Stimulated activated CD4-positive, alpha-beta T cell treated with anti-CD3 and anti-CD28 coated beads, Interleukin-4, amount 100 ng/mL, for 48 hours (primary cell): Measurements from ENCODE around the gene DCLK2.

ENCODE experiments used
- DNase-seq, 2 donors: peaks; one replicate each; pipeline ENCODE4 v3.0.0-alpha.2; 2020; ENCODE audit warnings: low read depth in 2 of 2

DCLK2 gene

DNA sequence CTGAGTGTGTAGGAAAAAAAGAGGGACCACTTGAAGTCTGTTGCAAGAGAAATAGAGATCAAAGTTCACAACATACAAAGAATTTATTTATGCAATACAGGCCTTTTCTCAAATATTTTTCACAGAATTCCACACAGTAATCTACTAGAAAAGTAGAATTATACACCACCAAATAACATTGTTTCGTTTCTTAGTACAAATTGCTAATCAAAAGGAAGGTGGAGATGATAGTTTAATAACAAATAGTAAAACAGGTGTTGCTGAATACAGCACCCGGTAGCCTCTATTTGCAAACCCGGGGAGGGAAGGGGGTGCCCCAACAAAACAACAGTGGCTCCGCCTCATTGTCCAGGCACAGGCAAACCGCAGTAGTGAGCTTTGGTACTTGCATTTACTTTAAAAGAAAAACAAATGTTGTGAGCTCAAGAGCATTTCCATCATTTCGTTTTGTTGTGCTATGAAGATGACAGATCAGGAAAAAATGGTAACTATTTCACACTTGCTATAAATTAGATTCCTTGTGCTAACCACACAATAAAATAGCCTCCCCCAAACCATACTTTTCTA lies 186.4 kb downstream of the DCLK2 start:
- DNase-seq: no peak

DNA sequence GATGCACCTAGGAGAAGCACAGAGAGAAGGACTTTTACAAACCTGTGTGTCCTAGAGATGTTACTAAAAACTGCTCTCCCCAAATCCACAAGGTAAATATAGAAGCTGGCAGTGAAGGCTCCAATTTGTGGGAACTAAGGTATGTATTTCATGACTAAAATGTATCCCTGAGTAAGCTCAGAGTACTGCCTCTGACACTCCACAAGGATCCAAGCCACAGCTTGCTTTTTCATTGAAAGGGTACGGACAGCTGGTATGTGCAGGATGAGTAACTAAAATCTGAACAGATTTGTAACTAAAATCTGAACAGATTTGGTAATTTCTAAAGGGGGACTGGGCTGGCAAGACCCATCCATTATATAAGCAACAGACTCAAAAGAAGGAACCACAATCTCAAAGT lies 187.6 kb downstream of the DCLK2 start:
- no peak for DNase-seq

DNA sequence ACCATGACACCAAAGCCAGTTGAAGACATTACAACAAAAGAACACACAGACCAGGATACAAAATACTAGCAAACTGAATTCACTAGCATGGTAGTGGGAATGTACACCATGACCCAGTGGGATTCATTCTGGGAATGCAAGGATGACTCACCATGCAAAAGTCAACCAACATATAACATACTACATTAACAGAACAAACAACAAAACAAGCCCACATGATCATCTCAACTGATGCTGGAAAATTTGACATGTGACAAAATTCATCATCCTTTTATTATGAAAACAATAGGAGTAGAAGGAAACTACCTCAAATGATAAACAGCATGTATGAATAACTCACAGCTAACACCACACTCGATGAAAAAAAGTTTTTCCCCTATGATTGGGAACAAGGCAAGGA lies 190.2 kb downstream of the DCLK2 start:
- no peak for DNase-seq

DNA sequence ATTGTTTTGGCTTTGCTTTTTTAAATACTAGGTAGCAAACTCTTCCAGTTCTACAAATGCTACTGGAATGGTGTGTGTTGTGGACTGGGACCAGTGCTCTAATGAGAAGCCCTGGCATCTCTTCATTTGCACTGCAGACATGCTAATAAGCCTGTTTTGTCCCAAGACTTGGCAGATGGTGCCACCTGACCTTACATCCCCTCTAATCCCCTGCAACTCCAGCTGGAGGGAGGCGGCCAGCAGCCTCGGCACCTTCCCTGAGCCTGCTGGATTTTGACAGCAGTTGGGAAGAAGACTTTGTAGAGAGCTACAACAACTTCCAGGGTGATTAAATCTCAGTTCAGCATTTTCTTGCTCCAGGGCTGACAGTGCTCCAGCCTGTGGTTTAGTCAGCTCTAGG lies 200.0 kb downstream of the DCLK2 start:
- DNase-seq: no peak

DNA sequence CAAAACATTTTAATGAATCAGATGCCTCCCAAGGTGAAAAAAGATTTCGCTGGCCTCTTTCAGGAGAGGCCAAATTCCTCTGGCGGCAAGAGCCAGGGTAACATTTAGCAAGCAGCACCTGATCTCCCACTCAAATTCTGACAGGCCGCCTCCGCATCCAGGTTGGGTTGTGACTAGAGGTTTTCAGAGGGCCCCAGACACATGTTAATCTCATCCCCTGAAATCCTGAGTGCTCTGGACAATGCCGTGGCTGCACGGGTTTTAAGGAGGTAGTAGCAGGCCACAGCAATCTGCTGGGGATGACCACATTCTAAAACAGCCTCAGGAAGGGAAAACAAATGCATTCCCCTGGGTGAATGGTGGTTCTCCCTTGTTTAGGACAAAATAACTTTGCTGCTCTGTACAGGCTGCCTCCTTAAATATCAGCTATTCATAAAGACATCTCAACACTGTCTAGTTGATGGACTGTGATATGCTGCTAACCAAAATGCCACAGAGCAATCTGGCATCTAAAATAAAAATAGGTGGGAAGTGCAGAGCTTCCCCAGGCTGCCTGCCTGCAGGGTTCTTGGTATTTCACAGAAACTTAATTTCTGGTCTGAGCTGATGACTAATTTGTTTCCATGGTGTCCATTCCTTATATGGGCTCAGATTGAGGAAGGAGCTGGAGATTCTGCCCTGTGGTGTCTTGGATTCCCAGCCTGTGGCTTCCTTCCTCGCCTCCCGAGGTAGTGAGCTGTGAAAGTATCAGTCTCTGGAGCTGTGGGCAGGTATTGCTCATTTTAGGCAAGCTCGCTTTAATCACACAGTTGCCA lies 202.0 kb downstream of the DCLK2 start:
- DNase-seq: no peak

DNA sequence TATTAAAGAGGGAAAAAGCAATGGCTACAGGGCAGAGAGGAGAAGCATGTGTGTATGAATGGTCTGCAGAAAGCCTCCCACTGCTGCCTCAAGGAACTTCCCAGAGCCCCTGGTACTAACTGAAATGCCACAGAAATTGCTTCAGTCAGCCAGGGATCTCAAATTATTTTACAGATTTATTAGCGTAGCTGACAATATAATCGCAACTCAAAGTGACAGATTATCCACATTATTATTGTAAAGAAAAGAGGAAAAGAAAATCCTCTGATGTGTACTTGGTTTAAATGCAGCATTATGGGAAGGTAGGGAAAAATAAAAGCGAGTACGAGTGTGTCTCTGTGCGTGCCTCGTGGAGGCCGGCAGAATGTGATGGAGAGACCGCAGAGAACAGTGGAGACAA lies 202.7 kb downstream of the DCLK2 start:
- DNase-seq: no peak

DNA sequence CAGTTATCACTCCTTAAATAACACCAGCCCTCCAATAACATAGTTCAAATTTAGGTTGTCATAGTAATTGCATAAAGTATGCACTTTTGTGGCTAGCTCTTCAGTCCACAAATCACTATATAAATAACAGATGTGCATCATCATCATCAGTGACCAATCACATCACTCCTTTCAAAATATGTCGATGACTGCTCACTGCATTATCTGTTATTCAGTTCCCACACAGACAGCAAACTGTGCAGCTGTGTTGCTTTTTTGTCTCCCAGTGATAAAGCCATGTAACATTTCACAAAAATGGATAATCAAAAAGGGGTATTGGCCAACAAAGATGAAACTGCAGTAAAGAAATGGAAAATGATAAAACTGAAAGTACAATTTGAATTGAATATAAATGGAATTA lies 205.4 kb downstream of the DCLK2 start:
- no peak for DNase-seq

DNA sequence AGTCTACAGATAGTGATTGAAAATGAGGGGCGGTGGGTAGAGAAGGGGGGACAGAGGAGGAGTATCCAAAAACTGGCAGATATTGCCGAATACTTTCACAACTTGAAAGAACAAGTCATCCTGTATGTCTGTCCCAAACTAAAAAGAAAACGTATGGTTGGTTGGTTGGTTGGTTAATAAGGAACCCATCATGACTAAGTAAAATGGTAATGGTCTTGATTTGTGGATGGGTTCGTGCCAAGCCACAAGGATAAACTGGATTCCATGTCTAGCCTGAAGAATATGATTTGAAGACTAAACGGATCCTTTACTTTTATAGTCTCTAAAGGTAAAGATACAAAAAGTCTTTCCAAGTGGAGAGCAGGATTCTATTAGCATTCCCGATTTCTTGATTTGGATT lies 208.4 kb downstream of the DCLK2 start:
- no peak for DNase-seq

DNA sequence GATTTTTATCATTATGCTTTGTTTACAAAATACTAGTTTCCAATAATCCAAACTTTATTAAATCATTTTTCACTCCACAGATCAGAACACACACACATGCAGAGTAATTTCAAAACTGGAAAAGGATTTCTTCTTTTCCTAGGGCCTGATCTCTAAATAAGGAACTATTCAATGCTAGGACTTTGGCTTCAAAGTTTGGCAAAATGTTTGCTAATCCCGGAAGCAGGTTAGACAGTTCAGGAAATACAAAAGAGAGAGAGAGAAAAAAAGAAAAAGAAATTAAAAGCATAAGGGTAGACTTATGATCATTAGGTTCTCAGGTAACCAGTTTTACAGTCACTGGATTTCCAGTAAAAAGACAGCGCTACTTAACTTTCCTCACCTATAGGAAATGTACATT lies 211.0 kb downstream of the DCLK2 start:
- DNase-seq: no peak

DNA sequence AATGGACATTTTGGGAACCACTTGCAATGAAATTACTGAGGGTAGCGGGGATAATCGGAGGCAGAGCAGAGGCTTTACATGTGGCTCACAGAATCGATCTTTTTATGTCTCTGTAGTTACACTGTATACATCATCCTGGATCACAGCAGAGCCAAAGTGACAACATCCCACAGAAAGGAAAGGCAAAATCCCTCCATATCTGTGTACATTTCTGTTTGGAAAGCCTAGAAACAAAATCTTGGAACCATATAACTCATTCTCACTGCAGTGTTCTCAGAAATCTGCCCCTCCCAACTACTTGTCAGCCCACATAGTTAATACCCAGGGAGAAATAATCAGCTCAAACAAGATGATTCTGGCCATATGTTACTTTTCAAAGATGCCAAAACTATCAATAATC lies 211.6 kb downstream of the DCLK2 start:
- no peak for DNase-seq

DNA sequence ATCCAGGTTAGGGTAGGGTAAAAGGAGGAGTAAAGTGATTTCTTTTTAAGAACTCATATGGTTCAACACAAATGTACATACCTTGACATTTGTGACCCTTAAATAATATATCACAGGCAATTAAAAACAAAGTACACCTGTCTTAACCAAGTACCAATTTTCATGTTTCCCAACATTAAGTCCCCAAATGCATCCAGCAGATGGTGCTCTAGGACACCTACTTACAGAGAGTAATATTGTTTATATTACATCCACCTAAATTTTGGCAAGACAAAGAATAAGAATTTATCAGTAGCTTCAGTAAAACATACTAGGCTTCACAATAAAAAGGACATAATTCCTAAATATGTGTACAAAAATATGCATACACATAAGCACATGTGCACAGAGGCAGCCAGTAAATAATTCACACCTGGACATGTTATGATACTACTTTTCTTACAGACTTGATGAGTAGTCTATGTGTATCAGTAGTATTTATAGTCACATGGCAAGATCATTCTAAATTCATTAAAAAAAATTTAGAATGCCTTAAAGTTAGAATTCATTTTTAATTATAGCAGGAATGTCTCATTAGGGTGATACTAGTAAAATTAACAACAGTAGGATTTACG lies 219.7 kb downstream of the DCLK2 start:
- DNase-seq: peak; percentile 14 to 23

DNA sequence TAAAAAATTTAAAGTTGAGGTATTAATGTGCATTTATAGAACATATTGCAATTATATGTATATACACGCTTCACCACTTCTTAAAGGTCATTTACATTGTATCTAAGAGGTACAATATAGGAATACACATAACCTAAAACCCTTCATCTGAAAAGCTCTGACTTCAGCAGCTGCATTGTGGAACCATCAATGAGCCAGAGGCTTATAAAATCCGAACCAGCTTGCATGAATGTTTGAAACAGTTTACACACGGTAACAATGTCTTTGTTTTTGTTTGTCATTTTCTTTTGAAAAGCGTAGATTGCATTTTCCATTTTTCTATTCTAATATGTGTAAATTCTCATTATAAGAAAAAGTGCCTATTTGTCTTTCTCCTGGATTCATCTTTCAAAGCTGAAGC lies 221.6 kb downstream of the DCLK2 start:
- no peak for DNase-seq

DNA sequence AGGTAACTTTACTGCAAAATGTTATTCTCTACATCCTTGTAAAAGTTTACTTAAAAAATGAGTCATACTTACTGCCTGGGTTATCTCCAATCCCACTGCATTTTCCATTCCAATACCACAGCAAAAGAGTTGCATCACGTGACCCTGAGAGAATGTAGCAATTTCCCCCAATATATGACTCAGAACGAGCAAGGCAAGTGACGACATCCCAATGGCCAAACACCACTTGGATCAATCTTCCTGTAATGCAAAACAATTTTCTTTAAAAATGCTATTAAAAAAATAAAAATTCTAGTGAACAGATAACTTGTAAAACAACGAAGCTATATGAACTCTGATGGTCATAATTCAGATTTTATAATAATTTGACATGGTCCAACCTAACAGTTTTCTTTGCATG lies 224.3 kb downstream of the DCLK2 start:
- peak; percentile 6 to 32 for DNase-seq

DNA sequence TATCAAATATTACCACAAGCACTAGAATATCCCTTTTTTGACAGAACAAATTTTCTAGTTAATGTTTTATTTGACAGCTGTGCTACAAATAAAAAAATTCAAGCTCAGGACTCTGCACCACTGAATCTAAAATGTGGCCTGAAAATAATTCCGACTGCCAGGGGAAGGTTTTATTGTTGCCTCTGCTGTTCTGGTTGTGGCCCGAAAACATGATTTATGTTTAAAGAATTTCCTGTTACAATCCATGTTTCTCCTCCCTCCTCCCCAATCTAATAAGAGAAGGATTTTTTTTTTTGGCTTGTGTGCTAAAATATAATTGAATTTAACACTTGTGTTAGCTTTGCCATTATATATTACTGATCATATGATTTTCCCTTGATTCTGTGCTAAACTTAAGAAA lies 227.8 kb downstream of the DCLK2 start:
- no peak for DNase-seq

DNA sequence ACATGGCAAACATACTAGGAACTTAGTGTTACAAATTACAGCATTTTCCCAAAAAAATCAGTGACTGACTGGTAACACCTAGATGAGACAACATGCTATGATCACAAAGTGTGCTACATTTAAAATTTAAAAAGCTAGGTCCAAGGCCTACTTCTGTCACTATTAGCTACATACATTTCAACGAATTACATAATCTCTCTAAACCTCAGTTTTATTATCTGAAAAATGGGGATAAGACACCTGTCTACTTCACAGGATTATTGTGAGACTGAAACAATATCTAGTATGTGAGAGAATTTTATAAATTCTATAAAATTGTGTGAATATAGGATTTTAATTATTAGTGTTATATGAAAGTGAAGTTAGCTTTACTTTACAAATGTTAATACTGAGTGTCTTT lies 228.5 kb downstream of the DCLK2 start:
- no peak for DNase-seq
